Ectodermal cell (in vitro differentiated cells): ENCODE data around the gene RAB2B.

Source experiments
- H3K27ac ChIP-seq: 2 replicates; pipeline ENCODE4 v1.7.0; 2013; ENCODE audit warnings: mild to moderate bottlenecking, low read depth, low read length; ENCODE audit not compliant: insufficient read depth, poor library complexity, severe bottlenecking
- H3K27me3 ChIP-seq: 2 replicates; pipeline ENCODE4 v1.7.0; 2013; ENCODE audit warnings: mild to moderate bottlenecking, low read length; ENCODE audit not compliant: insufficient read depth, control insufficient read depth, poor library complexity, severe bottlenecking
- H3K36me3 ChIP-seq: one replicate; pipeline ENCODE4 v1.7.0; 2013; ENCODE audit warnings: low read length; ENCODE audit not compliant: control insufficient read depth, insufficient read depth
- H3K4me1 ChIP-seq: one replicate; pipeline ENCODE4 v1.7.0; 2013; ENCODE audit warnings: low read length; ENCODE audit not compliant: control insufficient read depth, insufficient read depth
- H3K4me3 ChIP-seq: 2 replicates; pipeline ENCODE4 v1.7.0; 2013; ENCODE audit warnings: low read depth, low read length, control low read depth; ENCODE audit not compliant: insufficient read depth
- H3K9me3 ChIP-seq: 2 replicates; pipeline ENCODE4 v1.7.0; 2013; ENCODE audit warnings: mild to moderate bottlenecking, low read length, moderate library complexity; ENCODE audit not compliant: control insufficient read depth
- WGBS, 2 experiments: methylation state at CpG; one replicate each; pipeline ENCODE4 v1.1.7; 2013; ENCODE audit warnings: missing lambda C conversion rate in 2 of 2; 5-methylcytosine and 5-hydroxymethylcytosine counted together

Gene RAB2B

GRCh38 chr14:21510735-21511657 is 34.2 kb upstream of the RAB2B start, which contains the start of gene METTL3:
Gene METTL3, minus strand, starts transcription at chr14:21511340. Its CDS starts 117 bp downstream, at chr14:21511223.
- 0% methylated on average over 53 of the region's 53 CpGs for WGBS, 2 experiments
- no peaks in the 10 kb centered on the region for H3K27me3 ChIP-seq
- H3K9me3 ChIP-seq: no peaks in the 10 kb centered on the region
- peak within 1 kb of the TSS; percentile 65 for H3K4me3 ChIP-seq
- peak within 1 kb of the TSS; percentile 69 for H3K27ac ChIP-seq
- H3K4me1 ChIP-seq: peaks cover 7% of the 10 kb centered on the region
- H3K36me3 ChIP-seq: peaks cover 10% of the 10 kb centered on the region

DNA sequence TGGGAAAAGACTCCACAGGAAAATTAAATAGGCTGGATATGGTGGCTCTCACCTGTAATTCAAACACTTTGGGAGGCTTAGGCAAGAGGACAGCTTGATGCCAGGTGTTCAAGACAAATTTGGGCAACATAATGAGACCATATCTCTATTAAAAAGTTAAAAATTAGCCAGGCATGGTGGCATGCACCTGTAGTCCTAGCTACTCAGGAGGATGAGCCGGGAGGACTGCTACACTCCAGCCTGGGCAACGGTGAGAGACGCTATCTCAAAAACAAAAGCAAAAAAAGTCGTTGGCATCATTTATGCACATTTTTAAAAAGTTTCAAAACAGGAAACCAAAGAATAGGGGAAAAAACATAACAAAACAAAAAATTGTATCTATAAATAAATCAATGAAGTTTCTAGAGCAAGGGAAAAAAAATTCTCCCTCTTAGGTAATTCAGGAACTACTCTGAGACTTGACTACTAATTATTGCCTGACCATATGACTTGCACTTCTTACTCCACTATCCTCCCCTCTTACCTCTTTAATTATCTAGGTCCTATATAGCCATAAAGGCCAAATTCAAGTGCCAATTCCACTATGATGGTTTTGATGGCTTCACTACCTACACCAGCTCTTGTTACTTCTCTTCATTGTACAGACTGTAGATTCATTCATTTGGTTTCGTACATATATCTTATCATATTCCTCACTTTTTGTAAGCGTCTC is 32.8 kb upstream of the RAB2B start:
- no peak overlapping the region for H3K27ac ChIP-seq
- WGBS, 2 experiments: 86 to 87% methylated on average over 6 of the region's 6 CpGs
- H3K36me3 ChIP-seq: peaks cover 10% of the 10 kb centered on the region
- no peaks in the 10 kb centered on the region for H3K27me3 ChIP-seq
- H3K9me3 ChIP-seq: no peaks in the 10 kb centered on the region
- H3K4me1 ChIP-seq: peaks cover 7% of the 10 kb centered on the region
- peak overlapping the region; percentile 65 for H3K4me3 ChIP-seq

DNA sequence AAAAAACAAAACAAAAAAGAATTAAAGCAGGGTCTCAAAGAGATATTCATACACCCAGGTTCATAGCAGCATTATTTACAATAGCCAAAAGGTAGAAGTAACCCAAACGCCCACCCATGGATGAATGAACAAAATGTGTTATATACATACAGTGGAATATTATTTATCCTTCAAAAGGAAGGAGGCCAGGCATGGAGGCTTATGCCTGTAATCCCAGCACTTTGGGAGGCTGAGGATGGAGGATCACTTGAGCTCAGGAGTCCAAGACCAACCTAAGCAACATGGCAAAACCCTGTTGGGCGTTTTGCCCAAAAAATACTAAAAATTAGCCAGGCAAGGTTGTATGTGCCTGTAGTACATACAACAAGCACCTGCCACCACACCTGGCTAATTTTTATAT is 29.8 kb upstream of the RAB2B start:
- H3K27ac ChIP-seq: no peak overlapping the region
- H3K27me3 ChIP-seq: no peaks in the 10 kb centered on the region
- no peaks in the 10 kb centered on the region for H3K9me3 ChIP-seq
- H3K36me3 ChIP-seq: peaks cover 32% of the 10 kb centered on the region
- H3K4me1 ChIP-seq: peaks cover 7% of the 10 kb centered on the region
- WGBS, 2 experiments: 90 to 93% methylated on average over 1 of the region's 2 CpGs
- no peak overlapping the region for H3K4me3 ChIP-seq

GRCh38 chr14:21505012-21505553 is 28.3 kb upstream of the RAB2B start:
- Histone ChIP-seq H3K9me3 (no peaks in the 10 kb centered on the region), H3K4me3 (no peak overlapping the region), H3K27me3 (no peaks in the 10 kb centered on the region), H3K36me3 (peaks cover 40% of the 10 kb centered on the region), H3K4me1 (peaks cover 6% of the 10 kb centered on the region), H3K27ac (no peak overlapping the region)

GRCh38 chr14:21503376-21503775 is 26.6 kb upstream of the RAB2B start:
- Histone ChIP-seq H3K36me3 (peaks cover 51% of the 10 kb centered on the region), H3K4me3 (no peak overlapping the region), H3K4me1 (peaks cover 6% of the 10 kb centered on the region), H3K27ac (no peak overlapping the region), H3K9me3 (no peaks in the 10 kb centered on the region), H3K27me3 (no peaks in the 10 kb centered on the region)
- WGBS, 2 experiments: 81 to 97% methylated on average over 3 to 4 of the region's 4 CpGs

DNA sequence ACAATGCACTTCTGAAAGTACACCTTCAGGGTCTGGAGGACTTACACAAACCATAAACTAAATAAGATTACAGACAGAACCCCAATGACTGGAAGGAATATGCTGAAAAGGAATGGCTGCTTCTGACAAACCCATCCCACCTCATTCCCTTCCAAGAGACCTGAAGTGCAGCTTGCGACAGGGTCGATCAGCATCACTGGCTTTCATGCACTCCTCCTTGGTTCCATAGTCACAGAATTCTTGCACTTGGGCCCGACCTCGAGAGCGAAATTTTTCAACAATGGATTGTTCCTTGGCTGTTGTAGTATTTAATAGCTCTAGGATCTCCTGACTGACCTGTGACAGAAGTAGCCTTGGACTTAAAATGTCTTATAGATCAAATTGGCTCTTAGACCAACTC is 24.8 kb upstream of the RAB2B start:
- Histone ChIP-seq H3K4me1 (peaks cover 7% of the 10 kb centered on the region), H3K9me3 (no peaks in the 10 kb centered on the region), H3K27ac (no peak overlapping the region), H3K4me3 (no peak overlapping the region), H3K36me3 (peaks cover 56% of the 10 kb centered on the region), H3K27me3 (no peaks in the 10 kb centered on the region)
- 95 to 97% methylated on average over 5 of the region's 5 CpGs for WGBS, 2 experiments

DNA sequence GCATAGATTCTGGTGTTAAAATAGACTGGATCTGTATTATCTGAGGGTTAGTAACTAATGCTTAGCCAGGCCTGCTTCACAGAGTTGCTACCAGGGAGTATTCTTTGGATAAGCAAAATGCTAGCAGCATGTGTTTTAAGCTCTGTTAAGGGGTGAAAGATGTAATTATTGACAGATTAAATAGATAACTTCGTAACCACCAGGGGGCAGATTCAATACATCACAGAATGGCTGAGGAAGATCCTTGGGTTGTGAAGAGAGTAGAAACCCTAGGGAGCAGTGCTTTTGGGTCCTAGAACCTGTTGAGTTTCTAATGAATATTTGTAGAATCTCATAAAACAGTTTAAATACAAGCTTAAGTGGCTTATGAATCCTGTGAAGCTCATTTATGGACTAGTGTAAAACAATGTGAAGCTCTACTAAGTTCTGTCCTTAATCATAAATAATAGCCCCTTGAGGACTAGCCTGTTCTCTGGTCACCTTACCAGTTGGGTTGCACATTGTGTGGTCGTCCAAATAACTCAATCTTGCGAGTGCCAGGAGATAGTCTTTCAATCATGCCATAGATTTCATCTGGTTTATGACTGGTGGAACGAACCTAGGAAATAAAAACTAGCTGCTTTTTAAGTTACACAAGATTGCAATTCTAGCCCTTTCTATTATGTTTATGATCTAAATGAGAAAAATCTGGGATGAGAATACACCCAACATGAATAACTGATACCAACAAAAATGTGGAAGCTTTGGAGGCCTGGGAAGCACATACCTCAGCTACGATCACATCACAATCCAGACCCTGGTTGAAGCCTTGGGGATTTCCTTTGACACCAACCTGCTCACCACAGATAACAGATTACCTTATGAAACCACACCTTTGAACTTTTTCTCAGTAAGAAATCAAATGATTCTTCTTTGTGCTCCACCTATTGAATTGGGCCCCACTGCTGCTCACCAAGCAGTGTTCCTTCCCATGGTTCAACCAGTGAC is 22.1 kb upstream of the RAB2B start:
- 83 to 86% methylated on average over 5 of the region's 5 CpGs for WGBS, 2 experiments
- no peak overlapping the region for H3K4me3 ChIP-seq
- H3K27ac ChIP-seq: no peak overlapping the region
- H3K4me1 ChIP-seq: peaks cover 7% of the 10 kb centered on the region
- no peaks in the 10 kb centered on the region for H3K9me3 ChIP-seq
- H3K27me3 ChIP-seq: no peaks in the 10 kb centered on the region
- peaks cover 64% of the 10 kb centered on the region for H3K36me3 ChIP-seq

DNA sequence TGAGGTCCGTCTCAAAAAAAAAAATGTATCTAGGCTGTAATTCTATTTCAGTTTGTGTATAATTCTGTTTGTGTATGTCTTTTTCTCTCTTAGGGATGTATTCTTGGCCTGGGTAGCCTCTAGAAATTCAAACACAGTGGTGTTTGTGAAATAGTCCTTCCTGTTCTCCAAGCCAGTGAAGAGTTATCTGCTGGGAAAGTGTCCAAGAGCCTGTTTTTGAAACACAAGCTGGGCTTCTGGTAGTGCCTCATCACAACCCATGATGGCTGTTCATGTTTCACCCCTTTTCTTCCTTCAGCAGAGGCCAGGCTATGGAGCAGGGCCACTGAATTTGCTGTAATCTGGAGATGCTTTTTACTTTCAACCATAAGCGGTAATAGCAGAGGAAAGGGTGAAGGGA is 19.7 kb upstream of the RAB2B start:
- WGBS, 2 experiments: 93 to 96% methylated on average over 2 of the region's 2 CpGs

DNA sequence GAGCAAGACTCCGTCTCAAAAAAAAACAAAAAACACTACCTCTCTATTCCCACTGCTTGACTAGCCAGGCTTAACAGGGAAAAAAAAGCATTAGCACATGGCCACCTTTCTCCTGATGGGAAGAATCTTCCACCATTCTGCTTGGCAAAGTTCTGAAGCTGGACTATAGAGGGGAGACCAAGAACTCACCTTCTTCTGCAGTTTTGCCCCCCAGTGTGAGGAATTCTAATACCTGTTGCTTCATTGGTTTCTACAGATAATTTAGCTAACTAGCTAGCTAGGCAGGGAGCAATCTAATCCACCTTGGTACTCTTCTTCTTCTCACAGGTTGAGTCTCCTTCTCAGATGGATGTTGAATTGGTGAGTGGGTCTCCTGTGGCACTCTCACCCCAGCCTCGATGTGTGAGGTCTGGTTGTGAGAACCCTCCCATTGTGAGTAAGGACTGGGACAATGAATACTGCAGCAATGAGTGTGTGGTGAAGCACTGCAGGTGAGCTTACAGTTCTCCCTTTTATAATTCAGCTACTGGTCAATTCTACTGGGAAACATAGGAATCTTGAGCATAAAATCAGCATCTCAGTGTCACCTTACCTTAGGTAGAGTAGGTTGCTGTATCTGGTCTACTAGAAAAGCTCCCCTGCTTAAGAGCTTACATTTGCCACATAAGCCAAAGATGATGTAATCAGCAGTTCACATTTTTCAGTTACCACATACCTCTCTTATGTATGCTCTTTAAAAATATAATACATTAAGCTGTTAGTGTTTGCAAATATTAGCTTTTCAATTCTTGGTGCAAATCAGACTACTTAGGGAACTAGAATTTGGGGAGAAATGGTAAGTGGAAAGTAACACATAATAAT is 18.4 kb upstream of the RAB2B start:
- 66 to 83% methylated on average over 2 of the region's 2 CpGs for WGBS, 2 experiments
- H3K4me1 ChIP-seq: peaks cover 7% of the 10 kb centered on the region
- H3K36me3 ChIP-seq: peaks cover 49% of the 10 kb centered on the region
- no peak overlapping the region for H3K27ac ChIP-seq
- H3K9me3 ChIP-seq: no peaks in the 10 kb centered on the region
- no peak overlapping the region for H3K4me3 ChIP-seq
- no peaks in the 10 kb centered on the region for H3K27me3 ChIP-seq

More for the DNA sequence above, 19.7 kb upstream of the RAB2B start:
- H3K4me3 ChIP-seq: no peak overlapping the region
- peaks cover 46% of the 10 kb centered on the region for H3K36me3 ChIP-seq
- no peaks in the 10 kb centered on the region for H3K9me3 ChIP-seq
- no peaks in the 10 kb centered on the region for H3K27me3 ChIP-seq
- no peak overlapping the region for H3K27ac ChIP-seq
- H3K4me1 ChIP-seq: peaks cover 7% of the 10 kb centered on the region
